HG02571 (cell line): ENCODE measurements around the gene ATL2.
A peak's percentile ranks its signal among the peaks of the same experiment; 100 is the strongest.
"Not testable (repeated sequence)": the region's sequence is repeated elsewhere in the genome, so short reads cannot be mapped to it uniquely, and the experiment has no call there.

Experiments used
- ATAC-seq: cut with Tn5 transposase; IDR thresholded peaks from one replicate; pipeline ENCODE4 v1.9.1; 2021; ENCODE audit warnings: mild to moderate bottlenecking, moderate library complexity; ENCODE audit not compliant: unreplicated experiment

ATL2 gene

DNA sequence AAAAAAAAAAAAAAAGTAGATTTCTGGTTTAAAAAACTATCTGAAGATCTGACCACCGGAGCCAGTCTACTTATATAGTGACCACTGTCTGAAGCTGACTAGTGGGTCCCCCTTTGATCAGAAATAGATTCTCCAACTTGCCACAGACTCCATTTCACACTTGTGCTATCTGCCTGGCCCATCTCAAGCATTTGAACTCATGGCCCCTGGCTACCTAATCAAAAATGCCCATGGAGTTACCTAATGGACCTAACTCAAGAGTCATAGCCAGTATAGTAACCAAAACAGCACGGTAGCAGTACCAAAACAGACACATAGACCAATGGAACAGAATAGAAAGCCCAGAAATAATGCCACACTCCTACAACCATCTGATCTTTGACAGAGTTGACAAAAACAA is 17.0 kb upstream of the ATL2 start:
- no peak for ATAC-seq

DNA sequence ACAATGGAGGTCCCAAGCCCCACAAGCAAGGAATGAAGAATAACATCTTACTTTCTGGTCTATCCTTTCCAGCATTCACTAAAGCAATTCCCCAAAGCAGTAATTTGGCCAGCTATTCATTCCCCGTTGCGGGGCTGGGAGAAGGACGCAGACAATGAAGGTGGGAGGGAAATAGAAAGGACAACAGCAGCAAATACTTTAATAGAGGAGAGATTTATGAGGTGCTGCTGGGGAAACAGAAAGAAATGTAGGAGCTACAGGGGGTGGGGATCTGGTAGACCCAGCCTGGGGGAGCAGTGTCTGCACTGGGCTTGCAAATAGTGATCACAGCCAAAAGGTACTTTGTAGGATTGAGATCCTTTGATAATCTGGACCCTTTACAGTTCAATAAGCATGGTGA is 13.9 kb upstream of the ATL2 start:
- ATAC-seq, result no peak

DNA sequence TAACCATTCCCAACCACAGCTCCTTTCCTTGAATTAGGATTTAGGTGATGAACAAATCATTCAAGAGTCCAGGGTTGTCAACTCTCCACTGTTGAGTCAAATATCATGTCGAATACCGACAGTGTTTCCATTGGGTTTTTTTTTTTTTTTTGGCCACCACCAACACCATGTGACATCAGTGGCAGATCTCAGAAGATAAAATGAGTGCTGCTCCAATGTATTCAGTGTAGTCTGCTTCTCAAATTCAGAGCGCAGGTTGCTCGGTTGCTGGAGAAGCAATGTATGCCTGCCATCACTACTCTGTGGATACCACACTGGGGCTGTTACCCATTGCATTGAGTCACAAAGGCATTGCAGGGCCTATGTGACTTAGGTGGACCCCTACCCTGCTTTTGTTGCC is 10.8 kb upstream of the ATL2 start:
- no peak for ATAC-seq

DNA sequence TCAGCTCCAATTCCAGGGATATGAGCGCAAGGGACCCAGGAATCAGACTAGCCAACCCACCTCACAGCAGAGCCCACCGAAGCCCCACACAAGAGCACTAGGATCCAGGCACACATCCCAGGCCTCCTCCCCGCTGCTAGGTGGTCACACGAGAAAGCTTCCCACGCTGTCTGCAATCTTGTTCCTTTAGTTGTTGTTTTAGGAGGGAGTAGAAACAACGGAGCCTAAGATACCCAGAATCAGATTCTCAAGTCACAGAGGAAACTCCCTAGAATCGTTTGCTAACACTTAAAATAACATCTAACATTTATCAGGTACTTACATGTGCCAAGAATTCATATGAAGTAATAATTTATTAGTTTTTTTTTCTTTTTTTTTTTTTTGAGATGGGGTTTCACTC is 9.7 kb upstream of the ATL2 start:
- ATAC-seq, result no peak

DNA sequence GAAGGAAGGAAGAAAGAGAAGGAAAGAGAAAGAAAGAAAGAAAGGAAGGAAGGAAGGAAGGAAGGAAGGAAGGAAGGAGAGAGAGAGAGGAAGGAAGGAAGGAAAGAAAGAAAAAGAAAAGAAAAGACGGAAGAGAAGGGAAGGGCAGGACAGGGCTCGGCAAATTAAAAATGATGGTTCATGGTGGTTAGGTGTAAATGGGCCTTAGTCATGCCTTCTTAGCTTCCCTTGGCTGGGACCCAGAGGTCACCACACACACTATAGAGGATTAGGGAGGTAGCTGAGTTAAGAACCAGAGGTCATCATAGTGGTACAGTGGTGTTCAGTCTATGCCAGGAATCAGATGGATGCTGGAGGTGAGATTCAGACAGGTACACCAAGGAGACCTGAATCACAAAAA is 9.3 kb upstream of the ATL2 start:
- no peak for ATAC-seq

DNA sequence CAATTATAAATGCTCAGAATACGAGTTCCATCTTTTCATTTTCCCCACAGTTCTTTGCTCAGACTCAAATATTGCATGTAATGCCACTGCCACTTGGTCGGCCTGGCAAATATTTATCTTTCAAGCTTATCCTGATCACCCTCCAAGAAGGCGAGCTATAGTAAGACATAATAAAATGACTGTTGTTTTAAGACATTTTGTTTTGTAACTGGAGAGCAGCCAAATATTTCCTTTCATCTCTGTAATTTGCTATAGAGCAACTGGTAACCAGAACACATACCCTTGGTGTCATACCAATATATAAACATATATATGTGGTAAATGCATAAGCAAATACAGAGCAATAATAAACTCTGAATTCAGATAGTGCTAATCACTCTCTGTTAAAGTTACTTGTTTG is 7.3 kb upstream of the ATL2 start:
- no peak for ATAC-seq

DNA sequence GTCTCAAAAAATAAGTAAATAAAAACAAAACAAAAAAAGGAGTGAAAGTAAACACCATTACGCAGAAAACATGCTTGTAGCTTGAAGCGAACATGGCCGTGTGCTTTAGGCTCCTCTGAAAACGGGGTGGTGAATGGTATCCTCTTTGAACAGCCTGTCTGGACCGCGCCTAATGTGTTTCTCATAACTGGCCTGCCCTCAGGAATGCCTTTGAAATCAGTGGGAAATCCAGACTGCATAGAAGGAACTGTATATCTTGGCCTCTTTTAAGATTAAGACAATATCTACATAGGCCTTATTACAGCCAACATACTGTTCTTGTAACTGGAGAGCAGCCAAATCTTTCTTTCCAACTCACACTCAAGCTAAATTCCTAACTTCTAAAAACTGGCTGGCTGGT is 6.7 kb upstream of the ATL2 start:
- not testable (repeated sequence) for ATAC-seq

DNA sequence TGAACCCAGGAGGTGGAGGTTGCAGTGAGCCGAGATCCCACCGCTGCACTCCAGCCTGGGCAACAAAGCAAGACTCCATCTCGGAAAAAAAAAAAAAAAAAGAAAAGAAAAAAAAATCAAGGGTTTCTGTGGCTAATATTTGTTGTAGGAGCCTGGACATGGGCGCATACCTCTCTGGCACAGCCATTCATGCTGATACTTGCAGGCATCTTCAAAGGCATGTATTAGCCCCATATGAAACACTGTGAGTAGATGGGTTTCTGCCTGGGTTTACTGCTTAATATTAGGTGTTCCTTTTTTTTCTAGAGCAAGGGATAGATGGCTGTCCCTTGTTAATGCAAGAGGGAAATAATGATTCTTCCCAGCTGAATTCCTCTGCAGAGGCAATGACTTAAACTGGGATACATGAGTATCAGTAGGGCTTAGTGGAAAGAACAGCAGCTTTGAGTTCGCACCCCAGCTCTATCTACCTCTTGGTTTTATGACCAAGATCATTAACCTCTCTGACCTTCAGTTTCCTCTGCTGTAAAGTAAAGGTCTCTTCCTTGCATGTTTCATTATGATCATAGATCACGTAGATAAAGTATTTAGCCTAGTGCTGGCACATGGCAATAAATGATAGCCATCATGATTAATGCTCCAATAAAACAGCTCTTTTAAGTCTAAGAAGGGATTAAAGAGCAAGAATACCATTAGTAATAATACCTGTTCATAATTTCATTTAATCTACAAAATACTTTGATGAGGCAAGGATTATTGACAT is 4.5 kb upstream of the ATL2 start:
- no peak for ATAC-seq

DNA sequence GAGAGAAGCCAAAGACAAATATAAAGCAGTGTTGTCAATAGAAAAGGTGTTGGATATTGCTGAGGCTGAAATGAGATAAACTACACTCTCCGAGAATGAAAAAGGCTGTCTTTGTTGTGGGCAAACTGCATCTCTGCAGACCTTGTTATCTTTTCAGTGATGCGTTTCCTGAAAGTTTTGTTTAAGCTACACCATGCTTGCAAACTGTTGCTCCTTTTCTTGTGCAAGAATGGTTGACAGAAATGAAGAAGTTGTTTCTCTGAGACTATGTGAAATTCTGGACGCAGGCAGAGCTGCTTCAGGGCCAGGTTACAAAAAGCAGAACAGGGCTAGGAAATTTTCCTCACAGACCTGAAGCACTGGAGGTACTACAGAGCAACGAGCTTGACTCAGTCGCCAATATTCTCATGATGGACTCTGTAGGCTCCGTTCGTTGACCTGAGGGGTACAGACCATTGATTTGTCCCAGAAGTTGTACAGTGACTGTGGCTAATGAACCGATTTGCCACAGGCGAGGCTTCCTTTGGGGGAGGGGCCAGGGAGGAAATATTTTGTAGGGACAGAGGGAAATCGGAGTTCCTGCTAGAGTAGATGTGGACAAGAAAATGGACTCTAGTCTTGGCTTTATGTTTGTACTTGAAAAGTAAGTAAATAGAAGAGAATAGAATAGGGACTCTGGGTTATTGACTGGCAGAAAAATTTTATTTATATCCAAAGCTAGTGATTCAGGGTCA is 3.5 kb upstream of the ATL2 start:
- no peak for ATAC-seq

DNA sequence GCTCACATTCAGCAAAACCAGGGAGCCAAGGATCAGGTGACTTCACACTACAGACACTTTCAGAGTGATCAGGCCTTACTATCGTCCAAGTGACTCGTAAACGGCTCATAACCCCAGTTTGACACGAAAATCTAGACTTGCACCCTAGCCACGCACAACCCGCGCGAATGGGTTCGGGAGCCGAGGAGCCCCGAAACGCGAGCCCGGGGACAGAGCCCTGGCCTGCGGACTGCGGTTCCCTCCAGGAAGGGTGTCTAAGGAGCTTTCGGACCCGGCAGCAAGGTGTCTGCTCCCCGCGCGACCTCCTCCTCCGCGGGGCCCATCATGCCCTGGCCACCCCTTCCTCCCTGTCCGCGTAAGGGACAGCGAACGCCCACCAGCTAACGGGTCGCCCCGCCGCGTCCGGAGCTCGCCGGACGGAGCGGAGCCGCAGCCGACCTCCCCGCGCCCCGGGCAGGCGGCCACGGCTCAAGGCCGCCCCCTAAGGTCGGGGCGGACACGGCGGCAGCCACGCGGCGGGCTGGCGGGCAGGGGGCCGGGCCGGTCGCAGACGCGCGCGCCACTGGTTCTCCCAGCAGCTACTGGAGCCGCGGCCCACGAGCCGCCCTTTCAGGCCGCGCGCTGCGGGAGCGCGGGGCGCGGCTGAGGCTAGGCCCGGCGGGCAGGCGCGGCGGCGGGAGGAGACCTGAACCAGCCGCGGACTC is 575 bp downstream of the ATL2 start:
- ATAC-seq, result peak; percentile 62

DNA sequence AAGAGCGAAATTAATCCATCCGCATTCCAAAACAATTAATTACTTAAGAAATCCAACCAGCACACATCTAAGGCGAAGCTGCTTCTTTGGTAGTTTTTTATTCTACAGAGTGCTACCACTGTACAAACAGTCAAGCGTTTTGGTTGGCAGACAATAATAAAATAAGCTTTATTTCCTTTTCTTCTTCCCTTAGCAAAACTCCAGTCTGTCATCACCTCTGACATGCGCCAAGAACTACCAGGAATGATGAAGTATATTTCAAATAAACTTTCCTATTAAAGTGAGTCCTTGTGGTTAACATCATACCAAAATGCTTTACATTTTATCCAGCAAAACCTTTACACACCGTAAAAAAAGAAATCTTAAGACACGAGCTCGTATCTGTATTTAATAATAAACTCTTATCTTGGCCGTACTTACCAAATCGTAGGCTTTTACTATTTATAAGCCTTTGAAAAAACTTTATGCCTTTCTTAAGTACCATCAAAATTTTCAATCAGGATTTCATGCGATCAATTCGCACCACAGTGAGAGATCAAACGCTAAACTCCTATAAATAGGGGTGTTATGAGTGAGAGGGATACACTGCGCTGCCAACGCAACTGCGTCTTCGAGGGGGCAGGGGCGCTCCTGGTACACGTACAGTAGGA is 1.3 kb downstream of the ATL2 start:
- ATAC-seq, result no peak

DNA sequence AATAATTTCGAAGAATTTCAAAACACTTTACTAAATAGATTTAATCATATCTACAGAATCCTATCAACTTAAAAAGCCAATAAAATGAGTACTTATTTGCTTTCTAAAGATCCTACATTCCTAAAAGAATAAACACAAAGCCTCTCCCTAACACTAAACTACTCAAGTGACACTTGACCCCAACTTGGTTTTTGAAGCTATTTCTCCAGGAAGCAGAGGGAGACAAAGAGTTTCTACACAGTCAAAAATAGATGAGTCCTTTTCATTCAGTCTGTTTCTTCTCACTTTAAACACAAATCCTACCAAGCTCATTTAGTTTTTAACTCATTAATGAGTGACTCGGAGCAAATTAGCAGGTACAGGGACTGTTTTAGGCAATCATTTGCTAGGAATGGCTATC is 2.1 kb downstream of the ATL2 start:
- ATAC-seq, result no peak

DNA sequence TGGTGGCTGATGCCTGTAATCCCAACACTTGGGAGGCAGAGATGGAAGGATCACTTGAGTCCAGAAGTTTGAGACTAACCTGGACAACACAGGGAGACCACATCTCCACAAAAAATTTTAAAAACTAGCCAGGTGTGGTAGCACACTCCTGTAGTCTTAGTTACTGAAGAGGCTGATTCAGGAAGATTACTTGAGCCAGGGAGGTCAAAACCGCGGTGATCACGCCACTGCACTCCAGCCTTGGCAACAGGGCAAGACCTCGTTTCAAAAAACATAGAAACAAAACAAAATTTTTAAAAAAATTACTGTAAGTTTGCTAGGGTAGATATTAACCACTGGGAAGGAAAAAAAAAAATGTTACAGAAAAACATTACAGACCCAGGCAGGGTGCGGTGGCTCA is 5.8 kb downstream of the ATL2 start:
- ATAC-seq, result no peak

DNA sequence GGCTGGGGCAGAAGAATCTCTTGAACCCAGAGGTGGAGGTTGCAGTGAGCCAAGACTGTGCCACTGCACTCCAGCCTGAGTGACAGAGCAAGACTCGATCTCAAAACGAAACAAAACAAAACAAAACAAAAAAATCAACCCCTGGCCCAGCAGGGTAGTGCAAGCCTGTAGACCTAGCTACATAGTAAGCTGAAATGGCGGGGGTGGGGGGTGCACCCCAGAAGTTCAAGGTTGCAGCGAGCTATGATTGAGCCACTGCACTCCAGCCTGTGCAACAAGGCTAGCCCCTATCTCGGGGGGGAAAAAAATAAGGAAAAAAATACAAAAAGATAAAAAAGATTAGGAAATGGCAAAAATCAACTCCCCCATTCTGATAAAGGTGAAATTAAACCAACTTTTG is 6.4 kb downstream of the ATL2 start:
- ATAC-seq, result no peak

DNA sequence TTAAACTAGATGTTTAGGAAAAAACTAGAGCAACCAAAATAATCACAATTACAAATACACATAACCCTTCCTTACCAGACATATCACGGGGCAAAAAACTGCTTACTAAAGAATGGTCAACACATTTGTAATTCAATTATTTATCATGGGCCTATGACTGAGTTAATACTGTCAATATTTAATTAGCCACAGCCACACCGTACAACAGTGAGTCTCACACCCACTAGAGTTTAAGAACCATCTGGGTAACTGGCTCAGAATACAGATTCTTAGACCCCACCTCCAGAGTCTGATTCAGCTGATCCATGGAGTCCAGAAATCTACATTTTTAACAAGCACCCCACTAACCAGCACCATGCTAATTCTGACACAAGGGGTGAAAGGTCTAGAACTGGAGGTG is 14.8 kb downstream of the ATL2 start:
- ATAC-seq, result no peak

DNA sequence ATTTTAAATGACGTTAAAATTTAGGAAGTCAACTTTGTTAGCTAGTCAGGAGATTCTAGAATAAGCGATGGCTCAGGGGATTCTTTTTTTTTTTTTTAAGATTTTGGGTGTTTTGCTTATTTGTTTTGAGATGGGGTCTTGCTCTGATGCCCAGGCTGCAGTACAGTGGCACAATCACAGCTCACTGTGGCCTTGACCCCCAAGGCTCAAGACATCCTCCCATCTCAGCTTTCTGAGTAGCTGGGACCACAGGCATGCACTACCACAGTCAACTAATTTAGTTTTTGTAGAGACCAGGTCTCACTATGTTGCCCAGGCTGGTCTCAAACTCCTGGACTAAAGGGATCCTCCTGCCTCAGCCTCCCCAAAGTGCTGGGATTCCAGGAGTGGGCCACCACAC is 16.9 kb downstream of the ATL2 start:
- no peak for ATAC-seq

DNA sequence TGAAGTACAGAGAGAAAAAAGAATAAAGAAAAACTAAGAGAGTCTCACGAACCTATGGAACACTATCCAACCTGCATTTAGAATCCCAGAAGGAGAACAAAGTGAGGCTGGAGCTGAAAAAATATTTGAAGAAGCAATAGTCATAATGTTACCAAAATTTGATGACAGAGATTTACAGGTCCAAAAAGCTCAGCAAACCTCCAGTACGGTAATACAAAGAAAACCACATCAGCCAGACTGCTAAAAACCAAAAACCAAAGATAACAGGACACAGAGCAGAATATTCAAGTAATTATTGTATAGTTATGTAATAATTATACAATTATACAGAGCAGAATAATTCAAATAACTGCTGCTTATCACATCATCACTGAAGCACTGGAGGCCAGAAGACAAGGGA is 23.7 kb downstream of the ATL2 start:
- ATAC-seq, result no peak

DNA sequence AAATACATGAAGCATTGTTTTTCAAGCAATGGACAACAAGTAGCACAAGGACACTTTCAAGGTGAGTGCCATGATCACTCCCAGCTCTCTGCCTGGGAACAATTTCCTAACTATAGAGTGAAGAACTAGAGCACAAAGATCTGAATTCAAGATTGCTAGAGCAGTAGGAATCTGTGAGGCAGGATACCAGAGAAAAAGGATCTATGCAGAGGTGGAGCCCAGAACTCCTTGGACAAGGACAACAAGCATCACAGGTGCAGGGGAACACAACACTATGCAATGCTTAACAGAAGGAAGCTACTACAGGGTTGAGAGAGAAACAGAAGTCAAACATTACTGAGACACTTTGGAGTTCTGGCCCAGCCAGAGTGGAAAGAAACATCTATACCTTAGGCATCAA is 24.7 kb downstream of the ATL2 start:
- ATAC-seq, result no peak

DNA sequence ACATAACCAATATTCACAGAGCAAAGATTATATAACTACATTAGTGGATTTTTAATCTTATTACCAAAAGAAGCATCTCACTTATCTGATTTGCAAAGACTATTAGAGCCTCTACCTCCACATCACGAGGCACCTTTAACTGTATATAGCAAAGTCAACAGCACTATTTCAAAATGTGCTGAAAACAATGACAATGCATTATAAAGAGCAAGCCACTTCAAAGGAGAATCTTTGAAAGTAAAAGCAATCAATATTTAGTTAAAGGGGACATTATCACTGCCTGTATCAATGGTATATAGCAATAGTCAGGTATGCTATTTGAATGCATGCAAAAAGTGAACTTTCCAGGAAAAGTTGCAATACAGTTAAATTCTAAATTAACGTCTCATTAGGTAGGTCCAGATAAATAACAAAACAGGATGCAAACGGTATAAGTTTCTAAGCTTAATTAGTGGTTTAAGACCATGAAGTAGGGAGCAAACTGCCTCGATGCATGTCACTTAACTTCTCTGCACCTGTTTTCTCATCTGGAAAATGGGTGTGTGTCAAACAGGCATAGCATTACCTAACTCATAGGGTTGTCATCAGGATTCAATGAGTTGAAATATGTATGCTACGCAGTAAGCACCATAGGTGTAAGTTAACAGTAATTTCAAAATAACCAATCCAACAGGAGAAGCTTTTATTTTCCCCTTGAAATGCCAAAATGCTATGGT is 31.6 kb downstream of the ATL2 start:
- no peak for ATAC-seq

DNA sequence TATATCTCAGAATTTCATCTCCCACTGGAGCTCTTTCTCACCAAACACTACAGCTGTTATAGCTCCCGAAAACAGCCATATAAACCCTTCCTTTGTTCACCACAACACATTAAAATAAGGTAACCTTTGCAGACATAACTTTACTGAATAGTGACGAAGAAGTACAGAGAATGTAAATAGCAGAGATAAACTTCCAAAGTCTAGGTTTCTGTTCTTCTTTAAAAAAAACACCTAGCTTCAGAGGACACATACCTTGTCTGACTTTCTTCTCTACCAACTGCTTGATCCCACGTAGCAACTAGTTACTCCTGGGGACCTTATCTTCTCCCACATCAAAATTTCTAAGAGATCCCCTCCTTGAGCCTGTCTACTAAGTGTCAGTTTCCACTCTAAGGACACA is 32.3 kb downstream of the ATL2 start:
- ATAC-seq, result no peak

DNA sequence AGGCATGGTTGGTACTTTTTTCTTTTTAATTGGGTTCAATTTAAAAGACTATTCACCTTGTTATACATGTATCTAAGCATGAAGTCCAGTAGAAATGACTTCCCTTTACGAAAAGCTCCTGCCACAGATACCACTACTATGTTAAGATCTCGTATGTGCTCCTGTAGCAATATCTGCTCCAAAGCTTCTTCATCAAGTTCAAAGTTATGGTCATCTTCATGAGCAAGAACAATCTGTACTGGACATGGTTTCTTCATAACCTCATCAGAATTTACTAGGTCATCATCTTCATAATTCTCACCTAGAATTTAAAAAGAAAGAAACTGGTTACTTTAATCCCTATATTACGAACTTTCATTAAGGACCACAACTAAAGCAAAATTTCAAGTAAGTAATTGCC is 33.9 kb downstream of the ATL2 start:
- no peak for ATAC-seq
